Suppressor macrophage treated with lipopolysaccharide for 1 hour (primary cell): ENCODE results near the gene VPS52.
"Not testable (repeated sequence)": the region's sequence is repeated elsewhere in the genome, so short reads cannot be mapped to it uniquely, and the experiment has no call there.

ENCODE experiments used
- DNase-seq, 3 donors: peaks; one replicate each; pipeline ENCODE4 v3.0.0-alpha.2; 2020 to 2022

The VPS52 gene

GRCh38 chr6:33279971-33280511 is 8.4 kb upstream of the VPS52 start:
- peak; percentile 53 to 74 (median 73) for DNase-seq

- peak in 2 of 3 donors; percentile 16 to 29 for DNase-seq
Observed at GRCh38 chr6:33279257-33279695, 7.6 kb upstream of the VPS52 start.

GRCh38 chr6:33278810-33279209 is 7.1 kb upstream of the VPS52 start:
- DNase-seq: no peak

GRCh38 chr6:33278392-33278741 is 6.7 kb upstream of the VPS52 start:
- peak in 1 of 3 donors; percentile 23 for DNase-seq

GRCh38 chr6:33277663-33278391 is 6.2 kb upstream of the VPS52 start:
- DNase-seq: no peak

GRCh38 chr6:33276864-33277662 is 5.4 kb upstream of the VPS52 start, which contains the start of gene B3GALT4:
Gene B3GALT4, plus strand, starts transcription at chr6:33277123. Its CDS starts 297 bp downstream, at chr6:33277420.
- peak; percentile 73 to 89 (median 78) for DNase-seq

- DNase-seq: no peak
Observed at GRCh38 chr6:33276581-33276863, 4.8 kb upstream of the VPS52 start.

GRCh38 chr6:33275795-33276580 is 4.3 kb upstream of the VPS52 start:
- DNase-seq: not testable (repeated sequence)

GRCh38 chr6:33273924-33274902 is 2.5 kb upstream of the VPS52 start:
- DNase-seq: no peak

- no peak for DNase-seq
Observed at GRCh38 chr6:33273129-33273923, 1.6 kb upstream of the VPS52 start.

- no peak for DNase-seq
Observed at GRCh38 chr6:33272275-33273128, 826 bp upstream of the VPS52 start.

- DNase-seq: no peak
Observed at GRCh38 chr6:33271117-33271467, 584 bp downstream of the VPS52 start.

- DNase-seq: no peak
Observed at GRCh38 chr6:33264015-33264414, 7.7 kb downstream of the VPS52 start.

GRCh38 chr6:33262490-33262889 is 9.2 kb downstream of the VPS52 start:
- DNase-seq: not testable (repeated sequence)

- no peak for DNase-seq
Observed at GRCh38 chr6:33259032-33259431, 12.6 kb downstream of the VPS52 start.

- no peak for DNase-seq
Observed at GRCh38 chr6:33254591-33254990, 17.1 kb downstream of the VPS52 start.

- DNase-seq: peak; percentile 29 to 63 (median 57)
Observed at GRCh38 chr6:33252759-33253158, 18.9 kb downstream of the VPS52 start.

GRCh38 chr6:33251395-33252012 is 20.2 kb downstream of the VPS52 start:
- no peak for DNase-seq

- no peak for DNase-seq
Observed at GRCh38 chr6:33250731-33251130, 20.9 kb downstream of the VPS52 start.
